ENCODE measurements around the gene PNPO.

DNA sequence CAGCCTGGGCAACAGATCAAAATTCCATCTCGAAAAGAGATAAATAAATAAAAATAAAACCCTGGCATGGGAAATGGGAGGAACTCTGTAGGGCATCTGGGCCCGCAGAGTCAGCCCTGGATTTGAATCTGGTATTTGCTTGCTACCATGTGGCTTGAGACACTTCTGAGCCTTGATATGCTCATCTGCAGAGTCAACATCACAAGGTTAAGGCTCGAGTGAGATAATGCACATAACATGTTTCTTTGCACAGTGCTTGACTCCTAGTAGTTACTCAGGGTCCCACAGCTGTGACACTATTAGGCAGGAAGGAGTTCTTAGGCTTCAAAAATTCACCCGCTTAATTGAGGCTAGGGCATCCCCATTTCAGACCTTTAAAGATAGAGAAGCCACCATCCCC lies 50.8 kb downstream of the PNPO start:
- TF ChIP-seq, protein P1, sequence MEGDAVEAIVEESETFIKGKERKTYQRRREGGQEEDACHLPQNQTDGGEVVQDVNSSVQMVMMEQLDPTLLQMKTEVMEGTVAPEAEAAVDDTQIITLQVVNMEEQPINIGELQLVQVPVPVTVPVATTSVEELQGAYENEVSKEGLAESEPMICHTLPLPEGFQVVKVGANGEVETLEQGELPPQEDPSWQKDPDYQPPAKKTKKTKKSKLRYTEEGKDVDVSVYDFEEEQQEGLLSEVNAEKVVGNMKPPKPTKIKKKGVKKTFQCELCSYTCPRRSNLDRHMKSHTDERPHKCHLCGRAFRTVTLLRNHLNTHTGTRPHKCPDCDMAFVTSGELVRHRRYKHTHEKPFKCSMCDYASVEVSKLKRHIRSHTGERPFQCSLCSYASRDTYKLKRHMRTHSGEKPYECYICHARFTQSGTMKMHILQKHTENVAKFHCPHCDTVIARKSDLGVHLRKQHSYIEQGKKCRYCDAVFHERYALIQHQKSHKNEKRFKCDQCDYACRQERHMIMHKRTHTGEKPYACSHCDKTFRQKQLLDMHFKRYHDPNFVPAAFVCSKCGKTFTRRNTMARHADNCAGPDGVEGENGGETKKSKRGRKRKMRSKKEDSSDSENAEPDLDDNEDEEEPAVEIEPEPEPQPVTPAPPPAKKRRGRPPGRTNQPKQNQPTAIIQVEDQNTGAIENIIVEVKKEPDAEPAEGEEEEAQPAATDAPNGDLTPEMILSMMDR (IDR thresholded peaks at IDR 0.05; ENCODE audit: poor library complexity, severe bottlenecking), result no peak
- TF ChIP-seq, protein P2, sequence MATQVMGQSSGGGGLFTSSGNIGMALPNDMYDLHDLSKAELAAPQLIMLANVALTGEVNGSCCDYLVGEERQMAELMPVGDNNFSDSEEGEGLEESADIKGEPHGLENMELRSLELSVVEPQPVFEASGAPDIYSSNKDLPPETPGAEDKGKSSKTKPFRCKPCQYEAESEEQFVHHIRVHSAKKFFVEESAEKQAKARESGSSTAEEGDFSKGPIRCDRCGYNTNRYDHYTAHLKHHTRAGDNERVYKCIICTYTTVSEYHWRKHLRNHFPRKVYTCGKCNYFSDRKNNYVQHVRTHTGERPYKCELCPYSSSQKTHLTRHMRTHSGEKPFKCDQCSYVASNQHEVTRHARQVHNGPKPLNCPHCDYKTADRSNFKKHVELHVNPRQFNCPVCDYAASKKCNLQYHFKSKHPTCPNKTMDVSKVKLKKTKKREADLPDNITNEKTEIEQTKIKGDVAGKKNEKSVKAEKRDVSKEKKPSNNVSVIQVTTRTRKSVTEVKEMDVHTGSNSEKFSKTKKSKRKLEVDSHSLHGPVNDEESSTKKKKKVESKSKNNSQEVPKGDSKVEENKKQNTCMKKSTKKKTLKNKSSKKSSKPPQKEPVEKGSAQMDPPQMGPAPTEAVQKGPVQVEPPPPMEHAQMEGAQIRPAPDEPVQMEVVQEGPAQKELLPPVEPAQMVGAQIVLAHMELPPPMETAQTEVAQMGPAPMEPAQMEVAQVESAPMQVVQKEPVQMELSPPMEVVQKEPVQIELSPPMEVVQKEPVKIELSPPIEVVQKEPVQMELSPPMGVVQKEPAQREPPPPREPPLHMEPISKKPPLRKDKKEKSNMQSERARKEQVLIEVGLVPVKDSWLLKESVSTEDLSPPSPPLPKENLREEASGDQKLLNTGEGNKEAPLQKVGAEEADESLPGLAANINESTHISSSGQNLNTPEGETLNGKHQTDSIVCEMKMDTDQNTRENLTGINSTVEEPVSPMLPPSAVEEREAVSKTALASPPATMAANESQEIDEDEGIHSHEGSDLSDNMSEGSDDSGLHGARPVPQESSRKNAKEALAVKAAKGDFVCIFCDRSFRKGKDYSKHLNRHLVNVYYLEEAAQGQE (IDR thresholded peaks at IDR 0.05; ENCODE audit: borderline replicate concordance), result no peak
- no peak for TF ChIP-seq POLR2AphosphoS5 (IDR thresholded peaks at IDR 0.05)
- no peak for TF ChIP-seq RAD21 (conservative IDR thresholded peaks at IDR 0.05)
- TF ChIP-seq MXI1 (conservative IDR thresholded peaks at IDR 0.05; ENCODE audit: poor library complexity, severe bottlenecking), result no peak
- no peak for TF ChIP-seq EP300 (conservative IDR thresholded peaks at IDR 0.05; ENCODE audit: poor library complexity, severe bottlenecking)

All from neural cell (in vitro differentiated cells).